GM12872 (cell line): ENCODE measurements around the gene VIL1.

Experiments used
- CTCF ChIP-seq: IDR thresholded peaks from 3 replicates; pipeline ENCODE4 v1.5.1; 2011; ENCODE audit warnings: low read depth, mild to moderate bottlenecking, low read length, moderate library complexity; ENCODE audit not compliant: insufficient read depth

The VIL1 gene

GRCh38 chr2:218389333-218390150, 29.4 kb upstream of the VIL1 start:
- TF ChIP-seq CTCF: no peak

- no peak for TF ChIP-seq CTCF
These were observed 27.7 kb upstream of the VIL1 start for GRCh38 chr2:218391202-218391601.

- TF ChIP-seq CTCF: no peak
These were observed 26.5 kb upstream of the VIL1 start for GRCh38 chr2:218392459-218392858.

- no peak for TF ChIP-seq CTCF
These were observed 25.9 kb upstream of the VIL1 start for GRCh38 chr2:218392891-218393462.

GRCh38 chr2:218393750-218394290, 25.1 kb upstream of the VIL1 start:
- no peak for TF ChIP-seq CTCF

GRCh38 chr2:218394298-218395089, 24.4 kb upstream of the VIL1 start:
- TF ChIP-seq CTCF: no peak

- no peak for TF ChIP-seq CTCF
These were observed 23.9 kb upstream of the VIL1 start for GRCh38 chr2:218395090-218395444.
